Hepatocyte (in vitro differentiated cells): ENCODE results near the gene TBC1D21.

Experiments
- CTCF ChIP-seq: fragments of 200-600 bp; sonication (generic); IDR thresholded peaks from 2 replicates; pipeline ENCODE4 v1.5.1; 2016; ENCODE audit warnings: antibody characterized with exemption, mild to moderate bottlenecking; ENCODE audit not compliant: poor library complexity
- EZH2 ChIP-seq: fragments of 200-600 bp; sonication (generic); IDR thresholded peaks from 2 replicates; pipeline ENCODE4 v1.6.1; 2016; ENCODE audit warnings: antibody characterized with exemption, mild to moderate bottlenecking, borderline replicate concordance
- EZH2phosphoT487 ChIP-seq: fragments of 200-600 bp; sonication (generic); IDR thresholded peaks from one replicate; pipeline ENCODE4 v1.6.1; 2018; ENCODE audit warnings: antibody characterized with exemption, mild to moderate bottlenecking, low read depth, moderate library complexity; ENCODE audit not compliant: unreplicated experiment, severe bottlenecking

- TF ChIP-seq EZH2 (no peak), CTCF (no peak), EZH2phosphoT487 (no peak)
These were observed 63.9 kb downstream of the TBC1D21 start for GRCh38 chr15:73937296-73937695.
